ENCODE measurements around the gene TMX3. TPM values are rescaled to one million over a fixed set of nuclear protein-coding genes. Genes with fewer than 3 reads are reported as not detected.

Gene TMX3
- total RNA-seq, 2 experiments from 2014 or later: 30.9 to 33.3 TPM

GRCh38 chr18:68679528-68679927 is 35.4 kb downstream of the TMX3 start:
- H3K9me3 Mint-ChIP-seq: no peaks in the 10 kb centered on the region
- Histone ChIP-seq H3K27ac (ENCODE audit: low read depth in 1 of 2, low read length in 2 of 2) (no peak overlapping the region), H3K36me3 (ENCODE audit: insufficient read depth, low read length) (peaks cover 69% of the 10 kb centered on the region), H3K4me3 (ENCODE audit: low read length) (no peak overlapping the region), H3K9me3 (ENCODE audit: control insufficient read depth in 1 of 2, insufficient read depth in 1 of 2, low read length in 2 of 2) (no peaks in the 10 kb centered on the region), H3K27me3 (ENCODE audit: control insufficient read depth in 1 of 2, insufficient read depth in 2 of 2, low read length in 2 of 2) (no peaks in the 10 kb centered on the region), H3K4me1 (ENCODE audit: insufficient read depth, low read length) (no peaks in the 10 kb centered on the region)
- ChIA-PET CTCF (no interaction called here), POLR2A (no interaction called here)
- peaks cover 86% of the 10 kb centered on the region for H3K36me3 Mint-ChIP-seq (ENCODE audit: low read depth)
- intact Hi-C loops (cut with DNase I, micrococcal nuclease): no loop called here
- H3K4me1 Mint-ChIP-seq (ENCODE audit: low read depth): no peaks in the 10 kb centered on the region
- no peak overlapping the region for H3K27ac Mint-ChIP-seq
- DNase-seq: no peak
- no peaks in the 10 kb centered on the region for H3K27me3 Mint-ChIP-seq
- no peak for ATAC-seq (ENCODE audit: poor library complexity)
- TF ChIP-seq CTCF (IDR thresholded peaks at IDR 0.05): no peak
- H3K4me3 Mint-ChIP-seq: no peak overlapping the region

- intact Hi-C loops (cut with DNase I, micrococcal nuclease): no loop called here
- no peak overlapping the region for H3K27ac ChIP-seq (ENCODE audit: low read depth in 1 of 2, low read length in 2 of 2)
- no peak for ATAC-seq (ENCODE audit: poor library complexity)
- H3K4me3 ChIP-seq (ENCODE audit: low read length): no peak overlapping the region
- POLR2A ChIA-PET: no interaction called here
- Mint-ChIP-seq H3K36me3 (ENCODE audit: low read depth) (peaks cover 67% of the 10 kb centered on the region), H3K27me3 (no peaks in the 10 kb centered on the region), H3K4me1 (ENCODE audit: low read depth) (no peaks in the 10 kb centered on the region), H3K9me3 (no peaks in the 10 kb centered on the region), H3K27ac (no peak overlapping the region), H3K4me3 (no peak overlapping the region)
- H3K9me3 ChIP-seq (ENCODE audit: control insufficient read depth in 1 of 2, insufficient read depth in 1 of 2, low read length in 2 of 2): no peaks in the 10 kb centered on the region
- H3K36me3 ChIP-seq (ENCODE audit: insufficient read depth, low read length): peaks cover 58% of the 10 kb centered on the region
- CTCF ChIA-PET: no interaction called here
- no peaks in the 10 kb centered on the region for H3K27me3 ChIP-seq (ENCODE audit: control insufficient read depth in 1 of 2, insufficient read depth in 2 of 2, low read length in 2 of 2)
- no peaks in the 10 kb centered on the region for H3K4me1 ChIP-seq (ENCODE audit: insufficient read depth, low read length)
- TF ChIP-seq CTCF (IDR thresholded peaks at IDR 0.05): no peak
- DNase-seq: peak in 1 of 14 experiments; percentile 23
Measured at GRCh38 chr18:68676913-68677312, 38.0 kb downstream of the TMX3 start.

- TF ChIP-seq CTCF (IDR thresholded peaks at IDR 0.05): no peak
- Histone ChIP-seq H3K4me3 (ENCODE audit: low read length) (no peak overlapping the region), H3K9me3 (ENCODE audit: control insufficient read depth in 1 of 2, insufficient read depth in 1 of 2, low read length in 2 of 2) (no peaks in the 10 kb centered on the region), H3K4me1 (ENCODE audit: insufficient read depth, low read length) (no peaks in the 10 kb centered on the region), H3K27ac (ENCODE audit: low read depth in 1 of 2, low read length in 2 of 2) (no peak overlapping the region), H3K36me3 (ENCODE audit: insufficient read depth, low read length) (no peaks in the 10 kb centered on the region), H3K27me3 (ENCODE audit: control insufficient read depth in 1 of 2, insufficient read depth in 2 of 2, low read length in 2 of 2) (no peaks in the 10 kb centered on the region)
- ChIA-PET POLR2A (no interaction called here), CTCF (no interaction called here)
- H3K27ac Mint-ChIP-seq: no peak overlapping the region
- no peak for DNase-seq
- no peaks in the 10 kb centered on the region for H3K27me3 Mint-ChIP-seq
- no peak for ATAC-seq (ENCODE audit: poor library complexity)
- H3K4me3 Mint-ChIP-seq: no peak overlapping the region
- H3K36me3 Mint-ChIP-seq (ENCODE audit: low read depth): no peaks in the 10 kb centered on the region
- H3K9me3 Mint-ChIP-seq: no peaks in the 10 kb centered on the region
- intact Hi-C loops (cut with DNase I, micrococcal nuclease): no loop called here
- H3K4me1 Mint-ChIP-seq (ENCODE audit: low read depth): no peaks in the 10 kb centered on the region
Measured at GRCh38 chr18:68667121-68667520, 47.8 kb downstream of the TMX3 start.

Data from CD4-positive, alpha-beta T cell (primary cell).